Naive B cell (primary cell): Measurements from ENCODE around the gene GRIN3A. TPM values are rescaled to one million over a fixed set of nuclear protein-coding genes. Genes with fewer than 3 reads are reported as not detected.

Experiments used
- ATAC-seq, 2 donors: fragments of 150-1000 bp; cut with Tn5 transposase; 2 replicates each; pipeline ENCODE4 v1.10.0; 2021; ENCODE audit warnings: low read depth in 2 of 2, mild to moderate bottlenecking in 2 of 2, moderate library complexity in 2 of 2
- DNase-seq: peaks from one replicate; pipeline ENCODE4 v3.0.0; 2022
- H3K27ac Mint-ChIP-seq, 6 donors: one replicate each; pipeline ENCODE4 v1.8.0; 2020 to 2022; ENCODE audit warnings: mild to moderate bottlenecking in 6 of 6, mixed read lengths in 6 of 6, moderate library complexity in 5 of 6, inconsistent platforms in 2 of 6
- H3K27me3 Mint-ChIP-seq, 3 donors: one replicate each; pipeline ENCODE4 v1.8.0; 2021 to 2022; ENCODE audit warnings: mixed read lengths in 3 of 3, mild to moderate bottlenecking in 1 of 3
- H3K36me3 Mint-ChIP-seq, 2 donors: one replicate each; pipeline ENCODE4 v1.8.0; 2020 to 2022; ENCODE audit warnings: mixed read lengths in 2 of 2, inconsistent platforms in 1 of 2, mild to moderate bottlenecking in 1 of 2
- H3K4me1 Mint-ChIP-seq, 3 donors: one replicate each; pipeline ENCODE4 v1.8.0; 2020 to 2022; ENCODE audit warnings: mixed read lengths in 3 of 3, inconsistent platforms in 1 of 3, mild to moderate bottlenecking in 1 of 3, moderate library complexity in 1 of 3
- H3K4me3 Mint-ChIP-seq, 8 donors: one replicate each; pipeline ENCODE4 v1.8.0; 2020 to 2022; ENCODE audit warnings: mild to moderate bottlenecking in 8 of 8, mixed read lengths in 8 of 8, moderate library complexity in 8 of 8, inconsistent platforms in 2 of 8
- H3K9me3 Mint-ChIP-seq, 7 donors: one replicate each; pipeline ENCODE4 v1.8.0; 2020 to 2022; ENCODE audit warnings: mixed read lengths in 7 of 7, mild to moderate bottlenecking in 5 of 7, inconsistent platforms in 2 of 7, moderate library complexity in 1 of 7
- polyA plus RNA-seq, 6 donors: library from polyadenylated mRNA; unstranded; fragments of 300-500 nt; fragmentation: Illumina TruSeq; gene quantifications; one replicate each; pipeline ENCODE4 v1.2.3, GENCODE V29; 2021; ENCODE audit warnings: low read depth in 6 of 6

Gene GRIN3A
- polyA plus RNA-seq, 6 donors from 2014 or later: 0.03 to 0.09 (median 0.07) TPM; not detected in 2

DNA sequence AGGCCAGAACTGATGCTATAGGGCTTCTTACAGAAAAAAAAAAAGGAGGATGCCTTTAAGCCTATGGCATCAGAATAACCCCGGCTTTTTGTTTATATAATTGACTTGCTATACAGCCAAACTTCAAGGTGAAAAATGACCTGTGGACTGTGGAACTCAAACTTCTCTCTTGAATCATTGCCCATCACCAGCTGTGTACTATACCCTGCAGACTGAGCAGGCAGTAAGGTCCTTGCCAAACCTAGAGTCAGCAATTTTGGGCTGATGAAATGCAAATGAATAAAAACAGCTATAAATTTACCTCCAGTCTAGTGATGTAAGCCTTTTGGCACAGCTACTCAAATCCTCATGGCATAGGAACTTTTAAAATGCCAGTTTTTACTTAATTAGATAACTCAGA, 99.1 kb downstream of the GRIN3A start:
- DNase-seq (no peak), ATAC-seq (no peak)
- no peaks in the 10 kb centered on the region for H3K36me3 Mint-ChIP-seq
- H3K9me3 Mint-ChIP-seq: peaks cover 0 to 16% (median 11%) of the 10 kb centered on the region in 7 donors
- no peaks in the 10 kb centered on the region for H3K4me1 Mint-ChIP-seq
- no peak overlapping the region for H3K4me3 Mint-ChIP-seq
- H3K27me3 Mint-ChIP-seq: peaks cover 0 to 3% (median 0%) of the 10 kb centered on the region in 3 donors
- H3K27ac Mint-ChIP-seq: no peak overlapping the region

DNA sequence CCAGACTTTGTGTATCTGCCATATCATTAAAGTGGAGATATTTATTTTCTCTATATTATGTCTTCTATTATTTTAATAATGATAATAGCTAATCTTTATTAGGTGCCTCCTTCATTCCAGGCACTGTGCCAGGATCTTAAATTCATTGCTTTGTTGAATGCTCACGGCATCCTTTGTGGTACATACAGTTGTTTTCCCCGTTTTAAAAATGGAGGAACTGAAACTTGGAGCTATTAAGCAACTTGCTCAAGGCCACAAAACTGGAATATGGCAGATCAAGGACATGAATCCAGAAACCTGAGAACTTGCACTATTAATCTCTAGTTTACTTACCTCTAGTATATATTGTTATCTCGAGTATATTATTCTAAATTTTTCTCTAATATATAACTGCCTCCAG, 102.2 kb downstream of the GRIN3A start:
- Mint-ChIP-seq H3K36me3 (no peaks in the 10 kb centered on the region), H3K9me3 (peaks cover 0 to 7% (median 2%) of the 10 kb centered on the region in 7 donors)

DNA sequence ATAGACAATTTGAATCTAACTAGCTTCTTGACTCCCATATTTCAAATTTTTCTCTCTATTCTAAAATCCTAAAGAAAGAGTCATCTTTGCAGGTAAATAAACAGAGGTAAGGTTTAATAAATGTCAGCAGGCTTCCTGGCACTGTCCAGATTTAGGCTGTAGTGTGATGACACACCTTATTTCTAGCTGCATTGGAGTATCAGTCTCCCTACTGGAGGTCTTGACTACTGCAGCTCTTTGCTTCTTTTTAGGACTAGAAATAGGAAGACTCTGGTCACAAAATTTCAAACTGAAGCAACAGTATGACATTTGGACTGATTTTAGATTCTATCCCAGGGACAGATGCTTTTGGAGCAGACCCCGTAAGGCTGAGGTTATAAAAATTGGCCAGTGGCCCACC, 103.0 kb downstream of the GRIN3A start:
- Mint-ChIP-seq H3K36me3 (no peaks in the 10 kb centered on the region), H3K4me1 (no peaks in the 10 kb centered on the region), H3K27ac (no peak overlapping the region), H3K4me3 (no peak overlapping the region), H3K27me3 (peaks cover 0 to 9% (median 8%) of the 10 kb centered on the region in 3 donors), H3K9me3 (peaks cover 0 to under 1% (median 0%) of the 10 kb centered on the region in 7 donors)
- DNase-seq (no peak), ATAC-seq (no peak)

More for the DNA sequence above, 102.2 kb downstream of the GRIN3A start:
- H3K4me3 Mint-ChIP-seq: no peak overlapping the region
- H3K4me1 Mint-ChIP-seq: no peaks in the 10 kb centered on the region
- no peak for DNase-seq
- peaks cover 0 to 9% (median 8%) of the 10 kb centered on the region in 3 donors for H3K27me3 Mint-ChIP-seq
- no peak for ATAC-seq
- H3K27ac Mint-ChIP-seq: no peak overlapping the region

DNA sequence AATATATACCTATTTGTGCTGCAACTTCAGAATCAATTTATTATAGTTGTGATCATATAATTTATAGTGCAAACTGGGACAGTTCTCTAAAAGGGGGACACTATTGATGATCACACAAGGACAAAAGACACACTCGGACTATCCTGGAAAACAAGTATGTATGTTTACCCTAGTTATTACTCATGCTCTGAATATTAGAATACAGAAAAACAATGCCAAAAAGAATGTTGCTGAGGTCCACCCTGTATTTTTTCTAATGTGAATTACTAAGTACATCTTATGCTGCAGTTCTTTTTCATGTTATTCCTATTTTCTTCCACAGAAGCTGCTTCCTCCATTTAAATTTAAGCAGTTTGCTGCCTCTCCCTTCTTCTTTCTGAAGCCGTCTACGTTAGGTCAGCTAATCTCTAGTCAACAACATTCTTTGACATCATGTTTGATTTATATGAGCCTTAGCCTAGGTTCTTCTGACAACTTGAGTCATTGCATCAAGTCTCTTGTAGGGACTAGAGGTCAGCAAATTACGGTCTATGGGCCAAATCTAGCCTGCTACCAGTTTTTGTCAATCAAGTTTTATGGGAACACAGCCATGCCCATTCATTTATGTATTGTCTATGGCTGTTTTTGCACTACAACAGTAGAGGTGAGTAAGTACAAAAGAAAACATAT, 103.6 kb downstream of the GRIN3A start:
- no peaks in the 10 kb centered on the region for H3K4me1 Mint-ChIP-seq
- no peaks in the 10 kb centered on the region for H3K36me3 Mint-ChIP-seq
- H3K27me3 Mint-ChIP-seq: peaks cover 0 to 9% (median 8%) of the 10 kb centered on the region in 3 donors
- ATAC-seq (no peak), DNase-seq (no peak)
- H3K27ac Mint-ChIP-seq: no peak overlapping the region
- H3K4me3 Mint-ChIP-seq: no peak overlapping the region
- no peaks in the 10 kb centered on the region for H3K9me3 Mint-ChIP-seq

DNA sequence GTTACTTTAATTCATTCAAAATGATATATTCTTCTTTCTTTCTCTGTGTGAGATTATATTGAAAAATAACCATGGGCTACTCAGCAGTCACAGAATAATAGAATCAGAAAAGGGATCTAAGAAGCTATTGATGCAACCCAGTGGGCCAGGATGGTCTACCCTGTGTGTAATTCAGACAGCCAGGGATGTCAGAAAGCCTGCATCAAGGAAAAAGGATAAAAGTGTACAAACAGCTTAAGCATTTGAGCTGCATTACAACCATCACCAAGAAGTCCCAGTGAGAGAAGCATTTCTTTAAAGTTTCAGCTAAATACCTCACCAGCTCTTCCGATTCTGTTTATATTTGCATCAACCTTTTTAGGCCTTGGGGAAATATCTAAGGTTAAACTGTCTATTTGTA, 105.8 kb downstream of the GRIN3A start:
- peaks cover 0 to 10% (median 8%) of the 10 kb centered on the region in 3 donors for H3K27me3 Mint-ChIP-seq
- no peaks in the 10 kb centered on the region for H3K4me1 Mint-ChIP-seq
- H3K4me3 Mint-ChIP-seq: no peak overlapping the region
- DNase-seq: no peak
- no peaks in the 10 kb centered on the region for H3K36me3 Mint-ChIP-seq
- no peaks in the 10 kb centered on the region for H3K9me3 Mint-ChIP-seq
- no peak overlapping the region for H3K27ac Mint-ChIP-seq
- ATAC-seq: no peak

DNA sequence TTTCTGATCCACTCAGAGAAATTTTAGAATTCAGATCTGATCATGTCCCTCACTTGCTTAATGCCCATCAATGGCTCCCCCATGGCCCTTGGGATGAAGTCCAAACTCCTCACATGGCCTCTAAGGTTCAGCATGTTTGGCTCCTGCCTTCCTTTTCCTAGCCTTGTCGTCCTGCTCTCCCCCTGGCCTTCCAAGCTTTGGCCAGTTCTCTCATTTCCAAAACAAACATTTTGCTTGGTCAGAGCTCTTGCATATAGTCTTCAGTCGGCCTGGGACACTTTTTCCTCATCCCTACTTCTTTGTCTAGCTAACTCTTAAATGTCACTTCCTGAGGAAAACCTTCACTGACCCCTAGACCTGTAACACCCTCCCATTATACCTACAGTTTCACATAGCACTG, 106.6 kb downstream of the GRIN3A start:
- no peaks in the 10 kb centered on the region for H3K9me3 Mint-ChIP-seq
- H3K27ac Mint-ChIP-seq: peak overlapping the region in 1 of 6 donors; percentile 4
- DNase-seq (no peak), ATAC-seq (no peak)
- no peaks in the 10 kb centered on the region for H3K4me1 Mint-ChIP-seq
- no peak overlapping the region for H3K4me3 Mint-ChIP-seq
- no peaks in the 10 kb centered on the region for H3K36me3 Mint-ChIP-seq
- H3K27me3 Mint-ChIP-seq: peaks cover 0 to 10% (median 8%) of the 10 kb centered on the region in 3 donors

DNA sequence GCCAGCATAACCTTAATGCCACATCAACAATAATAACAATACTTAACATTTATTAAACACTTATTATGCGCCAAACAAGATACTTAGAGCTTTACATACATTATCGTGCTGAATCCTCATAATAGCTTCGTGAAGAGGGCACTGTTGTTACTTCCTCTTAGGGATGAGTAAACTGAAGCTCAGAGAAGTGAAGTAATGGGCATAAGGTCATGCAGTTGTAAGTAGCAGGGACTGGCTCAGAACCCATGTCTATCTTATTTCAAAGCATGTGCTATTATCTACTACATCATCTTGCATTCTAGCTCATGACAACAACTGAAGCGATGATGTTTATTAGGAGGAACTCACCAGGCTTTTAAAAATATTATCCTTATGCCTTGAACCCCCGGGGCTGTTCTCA, 108.8 kb downstream of the GRIN3A start:
- no peak overlapping the region for H3K27ac Mint-ChIP-seq

DNA sequence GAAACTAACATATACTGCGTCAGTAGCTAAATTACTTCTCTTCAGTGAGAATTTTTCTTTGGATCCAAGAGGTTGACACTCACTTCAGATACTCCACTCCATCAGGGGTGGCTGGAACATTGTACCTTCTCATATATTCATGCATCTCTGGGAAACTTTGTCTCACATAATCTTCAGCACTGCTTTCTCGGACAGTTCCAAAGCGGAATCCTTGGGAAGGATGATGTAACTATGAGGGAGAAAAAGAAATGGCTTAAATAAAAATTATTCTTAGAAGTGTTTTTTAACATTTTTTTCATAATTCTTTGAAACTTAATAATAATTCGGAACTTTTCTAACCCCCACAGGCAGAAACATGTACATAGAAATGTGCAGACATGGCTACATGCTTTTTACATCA, 110.3 kb downstream of the GRIN3A start:
- no peaks in the 10 kb centered on the region for H3K36me3 Mint-ChIP-seq
- H3K4me3 Mint-ChIP-seq: no peak overlapping the region
- no peaks in the 10 kb centered on the region for H3K9me3 Mint-ChIP-seq
- H3K27ac Mint-ChIP-seq: no peak overlapping the region
- H3K27me3 Mint-ChIP-seq: peaks cover 0 to 14% (median 8%) of the 10 kb centered on the region in 3 donors
- DNase-seq (no peak), ATAC-seq (no peak)
- no peaks in the 10 kb centered on the region for H3K4me1 Mint-ChIP-seq

More for the DNA sequence above, 108.8 kb downstream of the GRIN3A start:
- peaks cover 0 to 10% (median 8%) of the 10 kb centered on the region in 3 donors for H3K27me3 Mint-ChIP-seq
- H3K4me3 Mint-ChIP-seq: no peak overlapping the region
- no peak for DNase-seq
- H3K4me1 Mint-ChIP-seq: no peaks in the 10 kb centered on the region
- H3K36me3 Mint-ChIP-seq: no peaks in the 10 kb centered on the region
- H3K9me3 Mint-ChIP-seq: no peaks in the 10 kb centered on the region
- no peak for ATAC-seq

DNA sequence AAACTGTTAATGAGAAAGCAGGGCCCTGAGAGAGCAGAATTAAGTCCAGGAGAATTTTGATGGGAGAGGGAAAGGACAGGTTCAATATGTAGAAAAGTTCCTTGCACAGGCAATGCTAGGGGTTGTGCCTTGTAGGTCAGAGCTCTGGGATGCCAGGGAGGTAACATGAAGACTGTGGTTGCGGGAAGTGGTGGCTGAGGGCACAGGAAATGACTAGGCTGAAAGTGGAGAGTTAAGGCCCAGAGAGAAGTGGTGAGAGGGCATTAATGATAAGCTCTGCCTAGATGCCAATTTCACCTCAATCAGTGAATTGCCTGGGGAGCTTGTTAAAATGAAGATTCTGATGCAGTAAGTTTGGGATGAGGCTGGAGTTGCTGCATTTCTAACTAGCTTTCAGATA, 112.2 kb downstream of the GRIN3A start:
- no peak overlapping the region for H3K27ac Mint-ChIP-seq
- no peak for DNase-seq
- no peak for ATAC-seq
- no peak overlapping the region for H3K4me3 Mint-ChIP-seq
- H3K9me3 Mint-ChIP-seq: no peaks in the 10 kb centered on the region
- peaks cover 0 to 8% (median 0%) of the 10 kb centered on the region in 3 donors for H3K27me3 Mint-ChIP-seq
- no peaks in the 10 kb centered on the region for H3K36me3 Mint-ChIP-seq
- H3K4me1 Mint-ChIP-seq: no peaks in the 10 kb centered on the region

DNA sequence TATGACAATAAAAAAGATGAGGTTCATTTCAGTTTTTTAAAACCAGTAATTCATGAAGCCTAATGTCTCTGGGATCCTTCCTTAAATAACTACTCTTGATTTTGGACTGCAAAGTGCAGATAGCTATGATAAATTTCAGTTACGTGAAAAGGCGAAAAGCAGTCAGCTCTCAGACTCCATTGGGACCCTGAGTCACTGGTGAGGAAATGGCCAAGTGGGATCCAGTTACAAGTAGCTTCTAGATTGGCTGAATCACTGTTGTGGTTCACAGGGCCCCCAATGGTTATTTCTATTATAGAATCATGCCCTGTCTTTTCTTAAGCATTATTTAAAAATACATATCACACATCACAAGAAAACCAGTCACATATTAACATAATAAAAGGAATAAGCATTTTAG, 112.6 kb downstream of the GRIN3A start:
- DNase-seq (no peak), ATAC-seq (no peak)
- no peak overlapping the region for H3K4me3 Mint-ChIP-seq
- H3K9me3 Mint-ChIP-seq: peaks cover 0 to 1% (median 0%) of the 10 kb centered on the region in 7 donors
- no peaks in the 10 kb centered on the region for H3K4me1 Mint-ChIP-seq
- no peak overlapping the region for H3K27ac Mint-ChIP-seq
- H3K27me3 Mint-ChIP-seq: peaks cover 0 to 8% (median 0%) of the 10 kb centered on the region in 3 donors
- H3K36me3 Mint-ChIP-seq: no peaks in the 10 kb centered on the region

DNA sequence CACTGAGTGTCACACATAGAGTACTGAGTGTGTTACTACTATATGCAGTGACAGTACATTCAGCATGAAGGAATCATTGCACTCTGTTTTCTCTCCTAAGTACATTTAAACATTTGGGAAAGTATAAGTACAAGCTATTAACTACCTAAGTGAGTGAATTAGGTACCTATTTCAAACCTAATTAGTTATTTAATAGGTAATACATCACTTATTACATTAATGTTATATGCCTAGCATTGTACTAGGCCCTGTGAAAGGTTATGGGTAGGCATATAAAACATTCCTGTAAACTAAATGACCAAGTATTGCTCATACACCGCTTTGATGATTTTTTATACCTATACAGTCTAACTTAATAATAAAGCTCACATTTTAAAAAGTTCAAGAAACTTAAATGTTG, 118.0 kb downstream of the GRIN3A start:
- no peak for DNase-seq
- Mint-ChIP-seq H3K4me3 (no peak overlapping the region), H3K4me1 (no peaks in the 10 kb centered on the region), H3K27me3 (peaks cover 0 to 4% (median 0%) of the 10 kb centered on the region in 3 donors), H3K27ac (no peak overlapping the region), H3K36me3 (no peaks in the 10 kb centered on the region), H3K9me3 (peaks cover 0 to 6% (median 0%) of the 10 kb centered on the region in 7 donors)
- ATAC-seq: no peak

DNA sequence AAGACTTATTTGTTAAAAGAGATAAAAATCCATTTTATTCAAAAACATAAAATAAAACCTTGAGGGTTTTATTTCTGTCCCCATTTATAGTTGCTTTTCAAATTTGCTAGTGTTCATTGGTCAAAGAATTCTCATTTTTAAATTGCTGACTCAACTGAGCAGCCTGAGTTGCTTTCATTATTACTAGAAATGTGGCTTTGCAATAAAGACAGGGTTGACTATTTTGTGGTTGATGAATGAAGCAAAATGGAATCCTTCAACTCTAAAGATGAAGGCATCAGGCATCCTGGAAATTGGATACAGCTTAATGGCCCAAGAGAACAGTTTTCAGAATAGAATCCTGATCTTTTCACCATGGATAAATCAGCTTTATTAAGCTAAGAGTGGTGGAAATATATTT, 119.7 kb downstream of the GRIN3A start:
- H3K36me3 Mint-ChIP-seq: no peaks in the 10 kb centered on the region
- H3K27me3 Mint-ChIP-seq: peaks cover 0 to 2% (median 0%) of the 10 kb centered on the region in 3 donors
- no peaks in the 10 kb centered on the region for H3K4me1 Mint-ChIP-seq
- no peak for ATAC-seq
- no peak for DNase-seq
- no peak overlapping the region for H3K27ac Mint-ChIP-seq
- H3K9me3 Mint-ChIP-seq: peaks cover 0 to 6% (median 0%) of the 10 kb centered on the region in 7 donors
- H3K4me3 Mint-ChIP-seq: no peak overlapping the region

DNA sequence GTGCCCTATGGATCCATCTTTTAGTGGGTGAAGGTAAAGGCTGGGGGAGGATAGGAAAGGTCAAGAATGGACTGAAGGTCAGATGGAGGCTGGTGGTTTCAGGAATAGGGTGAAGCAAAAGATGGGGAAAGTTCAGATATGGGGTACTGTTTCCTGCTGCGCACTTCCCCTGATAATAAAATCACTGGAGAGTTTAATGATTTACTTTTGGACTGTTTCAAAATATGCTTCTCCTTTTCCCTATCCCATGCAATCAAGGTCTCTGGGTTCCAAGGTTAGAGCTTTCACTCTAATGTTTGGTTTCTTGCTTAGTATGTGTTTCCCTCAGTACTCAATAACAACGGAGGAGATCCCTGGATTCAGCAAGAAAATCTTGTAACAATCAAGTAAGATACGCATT, 132.9 kb downstream of the GRIN3A start:
- Mint-ChIP-seq H3K4me1 (peaks cover 0 to 4% (median 0%) of the 10 kb centered on the region in 3 donors), H3K27ac (no peak overlapping the region), H3K27me3 (peaks cover 14 to 55% (median 34%) of the 10 kb centered on the region in 3 donors), H3K4me3 (no peak overlapping the region), H3K9me3 (no peaks in the 10 kb centered on the region), H3K36me3 (no peaks in the 10 kb centered on the region)
- ATAC-seq (no peak), DNase-seq (no peak)

DNA sequence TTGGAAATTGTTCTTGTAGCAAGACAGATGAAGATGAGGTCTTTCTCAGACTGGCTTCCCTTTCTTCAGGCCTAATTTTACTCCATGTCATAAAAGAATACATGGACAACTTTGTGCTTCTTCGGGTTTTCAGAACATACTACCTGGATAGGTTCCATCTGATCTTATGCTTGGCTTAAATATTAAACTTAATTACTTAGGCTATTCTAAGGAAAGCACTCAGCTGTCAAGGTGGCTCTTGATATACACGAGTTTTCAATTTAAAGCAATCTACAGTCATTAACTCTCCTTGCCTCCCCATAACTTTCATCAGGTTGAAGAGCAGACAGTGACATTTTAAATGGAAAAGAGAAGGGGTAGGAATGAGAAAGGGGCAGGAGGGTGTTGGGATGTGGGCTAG, 134.2 kb downstream of the GRIN3A start:
- no peak overlapping the region for H3K27ac Mint-ChIP-seq
- H3K4me1 Mint-ChIP-seq: peaks cover 0 to 4% (median 0%) of the 10 kb centered on the region in 3 donors
- peaks cover 21 to 62% (median 34%) of the 10 kb centered on the region in 3 donors for H3K27me3 Mint-ChIP-seq
- ATAC-seq: no peak
- no peaks in the 10 kb centered on the region for H3K36me3 Mint-ChIP-seq
- no peaks in the 10 kb centered on the region for H3K9me3 Mint-ChIP-seq
- DNase-seq: no peak
- H3K4me3 Mint-ChIP-seq: no peak overlapping the region
